HG03135 (cell line): ENCODE measurements around the gene GNG2.

ENCODE experiments used
- ATAC-seq: cut with Tn5 transposase; IDR thresholded peaks from one replicate; pipeline ENCODE4 v1.9.1; 2021; ENCODE audit warnings: mild to moderate bottlenecking, moderate library complexity; ENCODE audit not compliant: unreplicated experiment

Gene GNG2

DNA sequence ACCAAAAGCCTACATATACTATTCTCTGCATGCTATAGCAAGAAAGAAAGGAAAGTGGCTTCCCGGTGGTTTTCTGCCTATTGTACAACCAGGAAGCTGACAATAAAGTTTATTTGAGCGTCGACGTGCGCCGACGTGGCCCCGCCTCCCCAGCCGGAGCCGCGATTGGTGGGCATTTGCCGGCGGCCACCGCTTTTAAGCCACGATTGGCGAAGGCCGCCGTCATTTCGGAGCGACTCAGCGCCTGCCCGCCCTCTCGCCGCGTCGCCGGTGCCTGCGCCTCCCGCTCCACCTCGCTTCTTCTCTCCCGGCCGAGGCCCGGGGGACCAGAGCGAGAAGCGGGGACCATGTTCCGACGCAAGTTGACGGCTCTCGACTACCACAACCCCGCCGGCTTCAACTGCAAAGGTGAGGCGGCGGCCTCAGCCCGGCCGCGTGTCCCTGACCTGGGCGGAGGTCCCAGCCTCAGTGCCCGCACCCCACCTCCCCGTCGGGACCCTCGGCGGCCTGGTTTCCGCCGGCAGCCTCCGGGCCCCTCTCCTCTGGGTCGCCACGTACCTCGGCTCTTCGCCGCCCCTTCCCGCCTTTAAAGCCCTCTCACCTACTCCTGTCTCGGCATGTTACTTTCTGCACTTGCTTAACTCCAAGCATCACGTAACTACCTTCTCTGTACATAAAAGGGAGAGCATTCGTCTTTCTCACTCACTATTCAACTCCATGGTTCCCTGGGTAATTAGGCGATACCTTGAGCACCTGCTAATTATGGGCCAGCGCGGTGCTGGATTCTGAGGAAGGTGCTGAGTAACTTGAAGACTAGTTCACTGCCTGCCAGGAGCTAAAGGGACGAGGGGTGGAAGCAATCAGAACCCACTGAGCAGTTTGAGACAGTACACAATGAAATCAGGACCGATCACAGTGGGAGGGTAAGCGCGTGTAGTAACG, 129.2 kb downstream of the GNG2 start, which contains the start of gene RTRAF:
TSS of gene RTRAF (plus strand) at position 254 of the 942 bp plus-strand sequence. CDS start at position 348, 94 bp downstream.
- ATAC-seq = peak; percentile 92

GRCh38 chr14:51990488-51990887, 130.1 kb downstream of the GNG2 start:
- no peak for ATAC-seq

DNA sequence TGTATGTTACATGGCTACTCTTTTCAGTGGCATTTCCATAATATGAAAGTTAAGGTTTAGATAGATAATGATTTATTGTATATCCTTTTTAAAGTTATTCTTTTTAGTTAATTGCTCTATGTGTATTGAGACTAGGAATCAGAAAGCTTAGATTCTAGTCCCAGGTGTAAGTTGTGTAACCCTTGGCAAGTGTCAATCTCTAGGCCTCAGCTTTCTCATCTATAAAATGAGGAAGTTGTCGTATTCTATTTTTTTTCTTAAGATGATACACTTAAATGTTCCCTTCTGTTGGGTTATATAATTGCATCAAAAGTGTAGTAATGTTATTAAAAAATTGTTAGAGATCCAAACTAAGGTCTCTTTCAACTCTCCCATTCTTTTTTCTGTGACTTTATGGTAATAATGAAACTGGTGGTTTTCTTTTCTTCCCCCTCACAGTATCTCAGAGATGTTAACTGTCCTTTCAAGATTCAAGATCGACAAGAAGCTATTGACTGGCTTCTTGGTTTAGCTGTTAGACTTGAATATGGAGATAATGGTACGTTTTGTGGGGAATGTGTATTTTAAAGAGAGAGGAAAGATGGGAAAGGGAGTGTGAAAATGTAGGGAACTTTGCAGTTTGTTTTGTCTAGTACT, 133.0 kb downstream of the GNG2 start:
- no peak for ATAC-seq

DNA sequence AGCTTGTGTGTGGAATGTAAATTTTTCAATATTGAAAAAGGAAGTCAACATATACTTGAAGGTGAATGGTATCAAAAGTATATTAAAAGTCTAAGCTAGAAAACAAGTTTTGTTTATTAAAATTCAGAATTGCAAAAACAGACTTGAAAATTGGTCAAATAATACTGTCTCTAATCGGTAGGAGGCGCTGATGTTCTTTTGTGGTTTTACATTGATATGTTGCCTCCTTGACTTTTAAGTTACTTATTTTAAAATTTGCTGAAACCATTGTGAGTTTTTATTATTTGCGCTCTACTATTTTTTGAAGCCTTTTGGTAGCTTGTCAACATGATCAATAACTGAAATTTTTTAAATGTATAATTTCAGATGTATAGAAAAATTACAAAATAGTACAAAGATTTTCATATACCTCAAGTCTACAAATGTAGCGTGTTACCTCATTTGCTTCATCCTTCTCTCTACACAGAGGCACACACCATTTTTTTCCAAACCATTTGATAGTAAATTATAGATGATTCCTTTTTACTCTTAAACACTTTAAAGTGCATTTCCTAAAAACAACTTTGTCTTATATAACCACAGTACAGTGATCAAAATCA, 135.8 kb downstream of the GNG2 start:
- no peak for ATAC-seq

DNA sequence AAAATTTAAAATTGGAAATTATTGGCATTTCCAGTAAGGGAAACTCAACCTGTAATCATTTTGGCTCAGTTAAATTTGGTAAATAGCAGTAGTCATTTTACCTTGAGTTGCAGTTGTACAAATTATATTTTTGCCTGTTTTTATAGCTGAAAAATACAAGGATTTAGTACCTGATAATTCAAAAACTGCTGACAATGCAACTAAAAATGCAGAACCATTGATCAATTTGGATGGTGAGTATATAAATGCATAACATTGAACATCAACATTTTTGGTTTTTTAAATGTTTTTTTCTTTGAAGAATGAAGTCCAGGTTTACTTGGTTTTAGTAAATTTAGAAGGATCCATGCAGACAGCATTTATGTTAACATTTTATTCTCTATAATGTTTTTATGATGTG, 137.9 kb downstream of the GNG2 start:
- ATAC-seq = no peak

DNA sequence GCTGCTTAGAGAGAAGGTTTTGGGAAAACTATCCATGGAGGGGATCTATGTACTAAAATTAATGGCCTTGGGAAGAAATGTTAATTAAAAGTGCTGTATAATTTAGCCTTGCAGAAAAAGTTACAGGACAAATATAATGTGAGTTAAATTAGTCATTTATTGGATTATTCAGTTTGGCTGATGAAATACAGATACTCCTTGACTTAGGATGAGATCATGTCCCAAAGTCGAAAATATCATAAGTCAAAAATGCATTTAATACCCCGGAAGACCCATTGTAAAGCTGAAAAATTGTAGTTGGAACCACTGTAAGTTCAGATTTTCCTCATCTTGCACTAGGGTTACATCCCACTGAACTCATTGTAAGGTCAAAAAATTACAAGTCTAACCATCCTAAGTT, 138.7 kb downstream of the GNG2 start:
- ATAC-seq = no peak

DNA sequence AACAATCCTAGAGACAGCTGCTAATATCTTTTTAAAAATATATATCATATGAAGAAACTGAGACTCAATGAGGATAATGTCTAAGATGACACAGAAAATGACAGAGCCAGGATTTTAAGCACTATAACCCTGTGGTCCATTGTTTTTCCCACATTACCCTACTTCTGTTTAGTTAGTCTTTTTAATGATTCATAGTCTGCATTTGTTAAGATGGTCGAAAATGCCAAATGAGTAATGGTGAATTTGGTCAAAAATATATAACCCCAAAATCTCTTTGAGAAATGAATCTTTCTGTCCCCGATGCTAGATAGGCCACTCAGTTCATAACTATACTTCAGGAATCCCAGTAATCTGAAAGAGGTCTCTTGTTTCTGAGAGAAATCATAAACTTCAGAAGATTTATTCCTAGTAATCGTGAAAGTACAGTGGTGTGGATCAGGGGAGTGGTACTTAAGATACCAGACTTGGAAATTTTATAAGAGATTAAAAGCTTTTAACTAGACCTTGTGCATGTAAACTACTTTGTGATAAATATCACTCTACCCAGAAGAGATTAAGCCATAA, 139.7 kb downstream of the GNG2 start:
- no peak for ATAC-seq

DNA sequence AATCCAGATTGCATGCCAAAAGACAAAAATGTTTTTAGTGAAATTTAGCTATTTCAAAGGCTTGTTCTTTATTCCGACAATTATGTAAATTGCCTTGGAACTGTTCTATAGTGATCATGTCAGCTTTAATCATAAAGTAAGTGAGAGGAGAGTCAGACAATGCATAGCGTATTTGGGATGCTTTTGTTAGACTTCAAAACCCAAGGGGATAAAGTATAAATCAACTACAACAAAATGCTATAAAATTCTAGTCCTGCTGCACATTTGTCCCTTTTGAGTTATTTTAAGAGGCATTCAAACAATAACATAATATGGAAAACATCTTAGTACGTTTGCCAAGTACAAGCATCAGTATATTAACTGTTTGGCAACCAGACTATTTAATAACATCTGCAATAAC, 140.3 kb downstream of the GNG2 start:
- ATAC-seq = no peak

DNA sequence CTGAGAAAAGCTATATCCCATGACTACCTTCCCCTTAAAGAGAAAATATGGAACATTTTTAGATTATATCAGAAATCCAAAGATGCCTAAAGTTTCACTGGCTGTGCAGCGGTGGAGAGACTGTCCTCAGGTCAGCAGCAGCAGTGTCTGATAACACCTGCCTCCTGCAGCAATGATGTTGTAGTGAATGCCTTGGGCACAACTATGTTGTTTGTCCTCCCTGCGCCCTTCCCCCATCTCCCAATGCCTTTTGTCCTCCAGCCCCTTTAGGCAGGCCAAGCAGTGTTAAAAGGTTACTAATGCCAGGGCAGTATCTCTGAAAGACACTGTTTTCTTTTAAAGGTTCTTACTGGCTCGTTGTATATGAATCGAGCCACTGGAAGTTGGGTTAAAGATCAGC, 142.1 kb downstream of the GNG2 start:
- no peak for ATAC-seq

GRCh38 chr14:52003324-52003723, 142.9 kb downstream of the GNG2 start:
- ATAC-seq = no peak

DNA sequence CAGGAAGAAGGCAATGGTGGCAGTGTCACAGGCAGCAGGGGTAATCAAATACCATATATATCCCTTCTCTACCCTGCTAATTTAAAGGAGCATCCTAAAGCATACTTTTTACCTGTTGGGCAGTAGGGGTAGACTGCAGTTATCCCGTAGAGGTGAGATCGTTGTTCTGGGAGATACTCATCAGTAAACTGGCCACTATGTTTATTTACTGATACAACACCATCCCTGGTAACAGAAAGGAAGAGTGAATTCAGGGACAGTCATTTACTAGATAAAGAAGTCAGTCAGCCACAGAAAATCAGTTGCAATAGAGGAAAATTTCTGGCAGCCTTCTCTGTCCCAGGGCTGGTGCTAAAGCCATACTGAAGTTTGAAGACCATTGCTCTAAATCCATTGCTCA, 145.2 kb downstream of the GNG2 start:
- no peak for ATAC-seq

GRCh38 chr14:52006361-52006760, 145.9 kb downstream of the GNG2 start:
- ATAC-seq = no peak

- no peak for ATAC-seq
These were observed 146.8 kb downstream of the GNG2 start for GRCh38 chr14:52007211-52007610.

GRCh38 chr14:52007637-52008036, 147.2 kb downstream of the GNG2 start:
- ATAC-seq = no peak

DNA sequence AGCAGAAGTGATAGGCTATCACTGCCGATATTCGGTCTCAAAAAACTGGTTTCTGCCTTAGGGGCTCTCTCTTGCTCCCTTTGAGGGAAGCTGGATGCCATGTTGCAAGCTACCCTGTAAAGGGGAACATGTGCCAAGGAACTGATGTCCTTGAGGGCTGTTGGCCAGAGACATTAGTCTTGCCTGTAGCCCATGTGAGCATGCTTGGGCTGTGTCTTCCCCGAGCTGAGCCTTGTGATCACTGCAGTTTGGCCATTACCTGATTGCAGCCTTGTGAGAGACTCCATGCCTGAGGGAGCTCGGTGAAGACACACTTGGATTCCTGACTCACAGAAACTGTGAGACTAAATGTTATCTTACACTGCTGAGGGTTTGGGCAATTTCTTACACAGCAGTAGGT, 147.7 kb downstream of the GNG2 start:
- no peak for ATAC-seq

- no peak for ATAC-seq
These were observed 149.8 kb downstream of the GNG2 start for GRCh38 chr14:52010173-52010693.

- ATAC-seq = no peak
These were observed 151.1 kb downstream of the GNG2 start for GRCh38 chr14:52011523-52011922.

DNA sequence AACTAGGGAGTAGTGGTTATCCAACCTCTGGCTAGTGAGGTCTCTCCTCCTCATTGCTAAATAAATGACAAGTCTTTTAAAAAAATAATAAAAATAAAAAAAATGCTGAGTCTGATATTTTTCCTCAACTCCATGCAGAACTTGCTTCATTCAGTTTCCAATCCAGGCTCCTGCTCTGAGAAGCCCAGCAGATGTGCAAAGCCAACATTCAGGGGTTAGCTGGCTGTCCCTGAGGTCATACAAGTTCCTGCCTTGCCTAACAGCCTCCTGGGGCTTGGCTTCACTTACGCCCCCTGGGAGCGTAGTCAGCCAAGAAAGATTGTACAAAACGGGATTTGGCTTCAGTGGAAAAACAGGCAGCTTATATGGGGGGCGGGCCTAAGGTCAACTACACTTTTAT, 152.2 kb downstream of the GNG2 start:
- ATAC-seq = no peak

GRCh38 chr14:52013984-52014600, 153.7 kb downstream of the GNG2 start:
- ATAC-seq = no peak

- no peak for ATAC-seq
These were observed 154.3 kb downstream of the GNG2 start for GRCh38 chr14:52014601-52015267.
